T-helper 2 cell treated with Interferon-gamma antibody and Interleukin-4, amounts not matched to agents 5 μg/mL and 100 μg/mL, for 36 hours (primary cell): Measurements from ENCODE around the gene PHACTR3.
"Not testable (repeated sequence)": the region's sequence is repeated elsewhere in the genome, so short reads cannot be mapped to it uniquely, and the experiment has no call there.

ENCODE experiments used
- DNase-seq: peaks from one replicate; pipeline ENCODE4 v3.0.0; 2021; ENCODE audit warnings: low spot score
- H3K27ac Mint-ChIP-seq: one replicate; pipeline ENCODE4 v1.8.0; 2021; ENCODE audit warnings: mild to moderate bottlenecking, mixed read lengths
- H3K27me3 Mint-ChIP-seq: one replicate; pipeline ENCODE4 v1.8.0; 2021; ENCODE audit warnings: low read depth, mixed read lengths
- H3K36me3 Mint-ChIP-seq: one replicate; pipeline ENCODE4 v1.8.0; 2021; ENCODE audit warnings: low read depth, mixed read lengths
- H3K4me1 Mint-ChIP-seq: one replicate; pipeline ENCODE4 v1.8.0; 2021; ENCODE audit warnings: low read depth, mixed read lengths
- H3K4me3 Mint-ChIP-seq: one replicate; pipeline ENCODE4 v1.8.0; 2022; ENCODE audit warnings: mild to moderate bottlenecking, moderate library complexity, mixed read lengths
- H3K9me3 Mint-ChIP-seq: one replicate; pipeline ENCODE4 v1.8.0; 2021; ENCODE audit warnings: mixed read lengths

PHACTR3 gene

GRCh38 chr20:59890035-59890434 is 285.7 kb downstream of the PHACTR3 start:
- H3K27ac Mint-ChIP-seq, H3K27me3 Mint-ChIP-seq, H3K36me3 Mint-ChIP-seq, H3K4me3 Mint-ChIP-seq, DNase-seq, H3K4me1 Mint-ChIP-seq, H3K9me3 Mint-ChIP-seq: not testable (repeated sequence)

GRCh38 chr20:59891581-59891980 is 287.2 kb downstream of the PHACTR3 start:
- peaks cover 3% of the 10 kb centered on the region for H3K27me3 Mint-ChIP-seq
- H3K36me3 Mint-ChIP-seq, result peaks cover 2% of the 10 kb centered on the region
- H3K27ac Mint-ChIP-seq, result no peak overlapping the region
- no peaks in the 10 kb centered on the region for H3K4me1 Mint-ChIP-seq
- H3K9me3 Mint-ChIP-seq, result no peaks in the 10 kb centered on the region
- no peak overlapping the region for H3K4me3 Mint-ChIP-seq
- DNase-seq, result no peak

- Mint-ChIP-seq H3K27ac (no peak overlapping the region), H3K9me3 (no peaks in the 10 kb centered on the region), H3K4me1 (no peaks in the 10 kb centered on the region)
These were observed 291.6 kb downstream of the PHACTR3 start for GRCh38 chr20:59895908-59896307.

More at GRCh38 chr20:59895908-59896307, 291.6 kb downstream of the PHACTR3 start:
- Mint-ChIP-seq H3K27me3 (peaks cover 3% of the 10 kb centered on the region), H3K36me3 (peaks cover 2% of the 10 kb centered on the region), H3K4me3 (no peak overlapping the region)
- no peak for DNase-seq
